Measurements from ENCODE around the gene LNX2.

The LNX2 gene

GRCh38 chr13:27526516-27526915 lies 93.8 kb downstream of the LNX2 start:
- no peak for DNase-seq (ENCODE audit: low spot score)

GRCh38 chr13:27524981-27525975 lies 95.1 kb downstream of the LNX2 start:
- DNase-seq (ENCODE audit: low spot score), result no peak

More at GRCh38 chr13:27526516-27526915, 93.8 kb downstream of the LNX2 start:
- TF ChIP-seq CTCF (IDR thresholded peaks at IDR 0.05; ENCODE audit: extremely low read depth, missing control alignments), result no peak

GRCh38 chr13:27523346-27524073 lies 96.8 kb downstream of the LNX2 start:
- DNase-seq (ENCODE audit: low spot score), result no peak
- TF ChIP-seq CTCF (IDR thresholded peaks at IDR 0.05; ENCODE audit: extremely low read depth, missing control alignments), result no peak

More at GRCh38 chr13:27524981-27525975, 95.1 kb downstream of the LNX2 start:
- TF ChIP-seq CTCF (IDR thresholded peaks at IDR 0.05; ENCODE audit: extremely low read depth, missing control alignments), result no peak

GRCh38 chr13:27522847-27523246 lies 97.5 kb downstream of the LNX2 start:
- DNase-seq (ENCODE audit: low spot score), result no peak
- TF ChIP-seq CTCF (IDR thresholded peaks at IDR 0.05; ENCODE audit: extremely low read depth, missing control alignments), result no peak

- TF ChIP-seq CTCF (IDR thresholded peaks at IDR 0.05; ENCODE audit: extremely low read depth, missing control alignments), result no peak
- DNase-seq (ENCODE audit: low spot score), result no peak
These were observed 104.2 kb downstream of the LNX2 start for GRCh38 chr13:27516103-27516502.

GRCh38 chr13:27510082-27510481 lies 110.2 kb downstream of the LNX2 start:
- no peak for DNase-seq (ENCODE audit: low spot score)

More at GRCh38 chr13:27510082-27510481, 110.2 kb downstream of the LNX2 start:
- TF ChIP-seq CTCF (IDR thresholded peaks at IDR 0.05; ENCODE audit: extremely low read depth, missing control alignments), result no peak
